Mesenchymal stem cell (in vitro differentiated cells and primary cell): ENCODE data around the gene CHPF.
A peak's percentile ranks its signal among the peaks of the same experiment; 100 is the strongest.

Source experiments
- DNase-seq: peaks from one replicate; pipeline ENCODE4 v3.0.0-alpha.2; 2013
- H2AFZ ChIP-seq: one replicate; pipeline ENCODE4 v1.6.1; 2013; ENCODE audit warnings: low read depth, mild to moderate bottlenecking, control low read depth, inconsistent platforms, low read length, moderate library complexity
- H2AK5ac ChIP-seq: 2 replicates; pipeline ENCODE4 v1.6.1; 2013; ENCODE audit warnings: low read length, moderate library complexity, mild to moderate bottlenecking, inconsistent platforms; ENCODE audit not compliant: severe bottlenecking
- H2BK120ac ChIP-seq: one replicate; pipeline ENCODE4 v1.6.1; 2013; ENCODE audit warnings: low read depth, mild to moderate bottlenecking, inconsistent platforms, low read length, moderate library complexity
- H2BK12ac ChIP-seq, 2 experiments: one replicate each; pipeline ENCODE4 v1.6.1; 2013; ENCODE audit warnings: inconsistent platforms in 2 of 2, low read length in 2 of 2, mild to moderate bottlenecking in 2 of 2, moderate library complexity in 2 of 2, control low read depth in 1 of 2
- H2BK15ac ChIP-seq: one replicate; pipeline ENCODE4 v1.6.1; 2013; ENCODE audit warnings: mild to moderate bottlenecking, low read depth, inconsistent platforms; ENCODE audit not compliant: poor library complexity, severe bottlenecking
- H2BK5ac ChIP-seq: 2 replicates; pipeline ENCODE4 v1.6.1; 2013; ENCODE audit warnings: low read depth, mild to moderate bottlenecking, low read length, control low read depth, inconsistent platforms; ENCODE audit not compliant: poor library complexity, severe bottlenecking
- H3K14ac ChIP-seq, 2 experiments: one replicate each; pipeline ENCODE4 v1.6.1; 2013; ENCODE audit warnings: inconsistent platforms in 2 of 2, low read length in 2 of 2, control low read depth in 1 of 2, mild to moderate bottlenecking in 1 of 2, moderate library complexity in 1 of 2
- H3K18ac ChIP-seq, 2 experiments: one replicate each; pipeline ENCODE4 v1.6.1; 2013; ENCODE audit warnings: inconsistent platforms in 2 of 2, low read length in 2 of 2, control low read depth in 1 of 2, low read depth in 1 of 2, mild to moderate bottlenecking in 1 of 2
- H3K23ac ChIP-seq, 2 experiments: one replicate each; pipeline ENCODE4 v1.6.1; 2013; ENCODE audit warnings: inconsistent platforms in 2 of 2, low read length in 2 of 2, mild to moderate bottlenecking in 2 of 2, moderate library complexity in 2 of 2, control low read depth in 1 of 2
- H3K27ac ChIP-seq: 2 replicates; pipeline ENCODE4 v1.5.1; 2013; ENCODE audit warnings: mild to moderate bottlenecking, moderate library complexity, low read length, control low read depth, inconsistent platforms; ENCODE audit not compliant: poor library complexity, severe bottlenecking
- H3K27me3 ChIP-seq, 2 experiments: 2 replicates each; pipeline versions ENCODE4 v1.6.1 to v1.7.0; 2013; ENCODE audit warnings: low read length in 2 of 2, mild to moderate bottlenecking in 2 of 2, moderate library complexity in 2 of 2, control low read depth in 1 of 2, inconsistent platforms in 1 of 2; ENCODE audit not compliant: control insufficient read depth in 1 of 2, insufficient read depth in 1 of 2
- H3K36me3 ChIP-seq, 2 experiments: 2 replicates each; pipeline versions ENCODE4 v1.6.1 to v1.7.0; 2013; ENCODE audit warnings: low read length in 2 of 2, control low read depth in 1 of 2, inconsistent platforms in 1 of 2, low read depth in 1 of 2, mild to moderate bottlenecking in 1 of 2; ENCODE audit not compliant: insufficient read depth in 2 of 2, control insufficient read depth in 1 of 2
- H3K4ac ChIP-seq, 2 experiments: one replicate each; pipeline ENCODE4 v1.6.1; 2013; ENCODE audit warnings: inconsistent platforms in 2 of 2, low read length in 2 of 2, mild to moderate bottlenecking in 2 of 2, moderate library complexity in 2 of 2, control low read depth in 1 of 2, low read depth in 1 of 2
- H3K4me1 ChIP-seq: 2 replicates; pipeline ENCODE4 v1.6.1; 2013; ENCODE audit warnings: low read depth, low read length, control low read depth; ENCODE audit not compliant: control insufficient read depth, insufficient read depth
- H3K4me2 ChIP-seq: 2 replicates; pipeline ENCODE4 v1.6.1; 2013; ENCODE audit warnings: low read length, mild to moderate bottlenecking, inconsistent platforms; ENCODE audit not compliant: poor library complexity, severe bottlenecking
- H3K4me3 ChIP-seq, 2 experiments: 2 replicates each; pipeline versions ENCODE4 v1.5.1 to v1.7.0; 2013; ENCODE audit warnings: low read length in 2 of 2, mild to moderate bottlenecking in 2 of 2, control low read depth in 1 of 2, low read depth in 1 of 2; ENCODE audit not compliant: insufficient read depth in 1 of 2
- H3K79me1 ChIP-seq: replicated peaks from 2 replicates; pipeline ENCODE4 v1.6.1; 2013; ENCODE audit warnings: mild to moderate bottlenecking, control low read depth, low read length, inconsistent platforms; ENCODE audit not compliant: poor library complexity, severe bottlenecking
- H3K9ac ChIP-seq: 2 replicates; pipeline ENCODE4 v1.7.0; 2013; ENCODE audit warnings: mild to moderate bottlenecking, low read length, moderate library complexity
- H3K9me3 ChIP-seq: 2 replicates; pipeline ENCODE4 v1.7.0; 2013; ENCODE audit warnings: mild to moderate bottlenecking, low read length; ENCODE audit not compliant: control insufficient read depth
- H4K8ac ChIP-seq: one replicate; pipeline ENCODE4 v1.6.1; 2013; ENCODE audit warnings: inconsistent platforms, mild to moderate bottlenecking, low read length, moderate library complexity
- H4K91ac ChIP-seq: one replicate; pipeline ENCODE4 v1.6.1; 2013; ENCODE audit warnings: mild to moderate bottlenecking, low read length, inconsistent platforms
- WGBS: methylation state at CpG from one replicate; pipeline ENCODE4 v1.1.7; 2013; ENCODE audit warnings: mixed read lengths; 5-methylcytosine and 5-hydroxymethylcytosine counted together

The CHPF gene

DNA sequence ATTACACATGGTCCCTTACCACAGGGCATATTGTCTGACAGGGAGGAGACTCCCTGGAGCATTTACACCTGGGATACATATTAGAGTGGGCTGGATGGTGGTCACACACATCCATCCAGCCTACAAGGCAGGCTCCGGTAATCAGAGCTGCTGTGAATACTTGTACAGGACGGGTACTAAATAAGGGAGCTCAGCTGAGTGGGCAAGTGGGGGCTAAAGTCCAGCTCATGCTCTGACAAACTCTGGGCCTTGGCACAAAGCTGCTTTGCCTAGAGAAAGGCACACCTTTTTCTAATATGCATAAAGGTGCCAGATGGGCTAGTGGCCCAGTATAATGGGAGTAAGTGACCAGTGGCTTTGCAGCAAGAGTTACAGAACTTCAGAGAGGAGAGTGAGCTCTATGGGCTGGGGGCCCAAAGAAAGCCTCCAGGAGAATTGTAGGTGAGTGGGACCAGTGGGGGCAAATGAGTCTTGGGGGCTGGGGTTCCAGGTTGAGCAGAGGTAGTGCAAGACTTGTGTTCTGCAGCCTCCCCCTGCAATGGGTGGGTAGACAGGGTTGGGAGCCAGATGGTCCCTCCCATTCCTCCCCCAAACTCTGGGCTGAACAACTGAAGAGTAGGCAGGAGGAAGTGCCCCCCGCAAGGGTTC is 1.8 kb upstream of the CHPF start:
- no peak overlapping the region for H2AFZ ChIP-seq
- no peak for DNase-seq
- no peak overlapping the region for H2AK5ac ChIP-seq

GRCh38 chr2:219544567-219544966 is 958 bp upstream of the CHPF start:
- peak overlapping the region; percentile 94 for H3K9ac ChIP-seq
- H3K18ac ChIP-seq = no peak overlapping the region
- H2BK12ac ChIP-seq = no peak overlapping the region
- no peak overlapping the region for H3K27ac ChIP-seq
- peaks cover 18% of the 10 kb centered on the region for H3K79me1 ChIP-seq
- H4K8ac ChIP-seq = no peak overlapping the region
- no peak overlapping the region for H4K91ac ChIP-seq
- WGBS = 69% methylated on average over 9 of the region's 9 CpGs
- no peak for DNase-seq
- H3K4me3 ChIP-seq = peak overlapping the region in 1 of 2 experiments; percentile 95
- no peak overlapping the region for H2AK5ac ChIP-seq
- H2BK120ac ChIP-seq = no peak overlapping the region
- H2BK5ac ChIP-seq = no peak overlapping the region
- peaks cover 21% of the 10 kb centered on the region for H3K4me1 ChIP-seq
- H3K4ac ChIP-seq = no peak overlapping the region
- no peak overlapping the region for H2AFZ ChIP-seq
- no peaks in the 10 kb centered on the region for H3K9me3 ChIP-seq
- no peak overlapping the region for H2BK15ac ChIP-seq
- H3K4me2 ChIP-seq = peak overlapping the region; percentile 93
- H3K27me3 ChIP-seq = peaks cover 0 to 3% of the 10 kb centered on the region in 2 experiments
- H3K14ac ChIP-seq = no peak overlapping the region
- H3K23ac ChIP-seq = peak overlapping the region in 1 of 2 experiments; percentile 49
- H3K36me3 ChIP-seq = peaks cover 31 to 37% of the 10 kb centered on the region in 2 experiments

More for the DNA sequence above, 1.8 kb upstream of the CHPF start:
- H3K36me3 ChIP-seq = peaks cover 30 to 33% of the 10 kb centered on the region in 2 experiments
- peaks cover 16% of the 10 kb centered on the region for H3K4me1 ChIP-seq
- H3K9ac ChIP-seq = no peak overlapping the region
- H3K79me1 ChIP-seq = peaks cover 10% of the 10 kb centered on the region
- H3K4me3 ChIP-seq = no peak overlapping the region
- H3K4me2 ChIP-seq = no peak overlapping the region
- H3K14ac ChIP-seq = no peak overlapping the region
- H2BK15ac ChIP-seq = no peak overlapping the region
- H4K8ac ChIP-seq = no peak overlapping the region
- no peak overlapping the region for H3K27ac ChIP-seq
- H2BK120ac ChIP-seq = no peak overlapping the region
- no peak overlapping the region for H2BK12ac ChIP-seq
- no peak overlapping the region for H3K18ac ChIP-seq
- WGBS = 87% methylated on average over 3 of the region's 3 CpGs
- H3K27me3 ChIP-seq = peaks cover 0 to 3% of the 10 kb centered on the region in 2 experiments
- H2BK5ac ChIP-seq = no peak overlapping the region
- no peak overlapping the region for H3K4ac ChIP-seq
- H3K9me3 ChIP-seq = no peaks in the 10 kb centered on the region
- no peak overlapping the region for H4K91ac ChIP-seq
- H3K23ac ChIP-seq = peak overlapping the region in 1 of 2 experiments; percentile 51

- H3K36me3 ChIP-seq = peaks cover 41 to 44% of the 10 kb centered on the region in 2 experiments
- no peaks in the 10 kb centered on the region for H3K9me3 ChIP-seq
- peak overlapping the region; percentile 79 for H4K91ac ChIP-seq
- peak overlapping the region; percentile 93 for H2BK15ac ChIP-seq
- peak overlapping the region; percentile 83 for H2BK120ac ChIP-seq
- H3K23ac ChIP-seq = no peak overlapping the region
- H3K4me2 ChIP-seq = peak overlapping the region; percentile 85
- H3K27me3 ChIP-seq = peaks cover 0 to 3% of the 10 kb centered on the region in 2 experiments
- H3K14ac ChIP-seq = peak overlapping the region in 1 of 2 experiments; percentile 22
- H3K79me1 ChIP-seq = peaks cover 26% of the 10 kb centered on the region
- peak overlapping the region; percentile 49 for H2AFZ ChIP-seq
- DNase-seq = peak; percentile 57
- peak overlapping the region; percentile 84 to 95 for H3K4me3 ChIP-seq
- no peak overlapping the region for H2BK5ac ChIP-seq
- peaks cover 35% of the 10 kb centered on the region for H3K4me1 ChIP-seq
- H3K18ac ChIP-seq = peak overlapping the region; percentile 37 to 84
- WGBS = under 1% methylated on average over 62 of the region's 66 CpGs
- H4K8ac ChIP-seq = peak overlapping the region; percentile 53
- H3K27ac ChIP-seq = peak overlapping the region; percentile 63
- H2BK12ac ChIP-seq = no peak overlapping the region
- no peak overlapping the region for H3K4ac ChIP-seq
- H3K9ac ChIP-seq = peak overlapping the region; percentile 94
- no peak overlapping the region for H2AK5ac ChIP-seq
Measured at GRCh38 chr2:219542931-219543595, 546 bp downstream of the CHPF start.

DNA sequence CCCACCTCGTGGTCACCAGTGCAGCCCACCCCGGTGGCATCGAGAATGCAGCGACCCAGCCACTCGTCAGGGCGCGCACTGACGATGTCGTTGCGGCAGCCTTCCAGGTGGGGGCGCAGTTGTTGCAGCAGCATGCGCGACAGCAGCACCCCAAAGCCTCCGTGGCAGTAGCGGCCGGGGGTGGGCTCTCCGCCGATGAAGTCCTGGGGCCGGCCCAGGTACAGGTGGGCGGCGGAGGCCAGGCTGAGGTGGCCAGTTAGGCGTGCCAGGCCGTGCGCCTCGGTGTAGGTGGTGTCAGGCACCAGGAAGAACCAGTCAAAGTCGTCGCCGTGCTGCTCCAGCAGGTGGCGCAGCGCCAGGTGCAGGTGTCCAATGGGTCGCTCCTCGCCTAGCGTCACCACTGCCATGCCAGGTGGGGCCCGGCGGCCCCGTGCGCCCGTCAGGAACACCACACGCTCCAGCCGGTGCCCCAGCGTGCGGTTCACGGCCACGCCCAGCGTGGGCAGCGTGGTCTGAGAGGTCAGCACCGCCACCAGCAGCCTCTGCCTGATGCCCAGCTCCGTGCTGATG is 1.9 kb downstream of the CHPF start:
- no peak overlapping the region for H2AFZ ChIP-seq
- no peak overlapping the region for H2BK120ac ChIP-seq
- peak overlapping the region; percentile 30 for H2BK15ac ChIP-seq
- no peak overlapping the region for H3K27ac ChIP-seq
- H2BK5ac ChIP-seq = no peak overlapping the region
- peak overlapping the region; percentile 35 to 95 for H3K4me3 ChIP-seq
- DNase-seq = peak; percentile 74
- H3K9me3 ChIP-seq = no peaks in the 10 kb centered on the region
- H3K4me1 ChIP-seq = peaks cover 48% of the 10 kb centered on the region
- no peak overlapping the region for H2AK5ac ChIP-seq
- peaks cover 35 to 36% of the 10 kb centered on the region in 2 experiments for H3K36me3 ChIP-seq
- WGBS = 9% methylated on average over 47 of the region's 48 CpGs
- H4K8ac ChIP-seq = no peak overlapping the region
- no peak overlapping the region for H3K14ac ChIP-seq
- H3K4ac ChIP-seq = no peak overlapping the region
- H3K4me2 ChIP-seq = peak overlapping the region; percentile 66
- H2BK12ac ChIP-seq = peak overlapping the region in 1 of 2 experiments; percentile 40
- H3K79me1 ChIP-seq = peaks cover 29% of the 10 kb centered on the region
- H4K91ac ChIP-seq = no peak overlapping the region
- peaks cover 0 to 3% of the 10 kb centered on the region in 2 experiments for H3K27me3 ChIP-seq
- peak overlapping the region in 1 of 2 experiments; percentile 37 for H3K18ac ChIP-seq
- no peak overlapping the region for H3K23ac ChIP-seq
- peak overlapping the region; percentile 94 for H3K9ac ChIP-seq
